SK-N-SH treated with all-trans-retinoic acid at 6 μM for 48 hours (cell line): ENCODE measurements around the gene PSMB10.
"Not testable (repeated sequence)": the region's sequence is repeated elsewhere in the genome, so short reads cannot be mapped to it uniquely, and the experiment has no call there.

Source experiments
- ATAC-seq: fragments of 200-7000 bp; cut with Tn5 transposase; 3 replicates; pipeline ENCODE4 v1.9.1; 2020; ENCODE audit warnings: mild to moderate bottlenecking, moderate library complexity
- ARNTL ChIP-seq: fragments of 450-650 bp; formaldehyde crosslinking; IDR thresholded peaks from 2 replicates; pipeline ENCODE4 v1.5.0; 2020; ENCODE audit warnings: low read depth, mild to moderate bottlenecking, moderate library complexity, borderline replicate concordance
- BACH2 ChIP-seq: fragments of 250-450 bp; sonication (Bioruptor Pico); IDR thresholded peaks from 2 replicates; pipeline ENCODE4 v1.9.0; 2021; ENCODE audit warnings: mild to moderate bottlenecking, borderline replicate concordance
- CREB5 ChIP-seq: fragments of 250-450 bp; sonication (Bioruptor Pico); IDR thresholded peaks from 2 replicates; pipeline ENCODE4 v1.5.1; 2020; ENCODE audit warnings: low read depth, mild to moderate bottlenecking, moderate library complexity
- CSDC2 ChIP-seq: fragments of 250-450 bp; sonication (Bioruptor Pico); IDR thresholded peaks from 2 replicates; pipeline ENCODE4 v1.5.0; 2020; ENCODE audit warnings: mild to moderate bottlenecking, moderate library complexity
- CSRNP3 ChIP-seq: fragments of 250-450 bp; sonication (Bioruptor Pico); IDR thresholded peaks from 2 replicates; pipeline ENCODE4 v1.5.1; 2021; ENCODE audit warnings: mild to moderate bottlenecking, moderate library complexity
- GLIS3 ChIP-seq: fragments of 250-450 bp; sonication (Bioruptor Pico); IDR thresholded peaks from 2 replicates; pipeline ENCODE4 v1.5.0; 2020; ENCODE audit warnings: mild to moderate bottlenecking, moderate library complexity
- OSR1 ChIP-seq: fragments of 250-450 bp; sonication (Bioruptor Pico); IDR thresholded peaks from 2 replicates; pipeline ENCODE4 v1.8.0; 2022; ENCODE audit warnings: moderate library complexity, mild to moderate bottlenecking, inconsistent platforms
- PATZ1 ChIP-seq: fragments of 250-450 bp; sonication (Bioruptor Pico); IDR thresholded peaks from 2 replicates; pipeline ENCODE4 v1.8.0; 2020; ENCODE audit warnings: mild to moderate bottlenecking, moderate library complexity, borderline replicate concordance
- POU6F1 ChIP-seq: fragments of 250-450 bp; sonication (Bioruptor Pico); IDR thresholded peaks from 2 replicates; pipeline ENCODE4 v1.8.0; 2021; ENCODE audit warnings: low read depth, mild to moderate bottlenecking, moderate library complexity, borderline replicate concordance
- PPARA ChIP-seq: fragments of 250-450 bp; sonication (Bioruptor Pico); IDR thresholded peaks from 2 replicates; pipeline ENCODE4 v1.5.0; 2020; ENCODE audit warnings: mild to moderate bottlenecking, borderline replicate concordance
- RARB ChIP-seq: fragments of 250-450 bp; sonication (Bioruptor Pico); IDR thresholded peaks from 2 replicates; pipeline ENCODE4 v1.8.0; 2021; ENCODE audit warnings: mild to moderate bottlenecking, moderate library complexity
- SNAI2 ChIP-seq: fragments of 250-450 bp; sonication (Bioruptor Pico); IDR thresholded peaks from 2 replicates; pipeline ENCODE4 v1.5.0; 2020; ENCODE audit warnings: mild to moderate bottlenecking, moderate library complexity
- TCF4 ChIP-seq: fragments of 250-450 bp; sonication (Bioruptor Pico); IDR thresholded peaks from 2 replicates; pipeline ENCODE4 v1.8.0; 2021; ENCODE audit warnings: mild to moderate bottlenecking, moderate library complexity, borderline replicate concordance
- TSHZ2 ChIP-seq: fragments of 250-450 bp; sonication (Bioruptor Pico); IDR thresholded peaks from 2 replicates; pipeline ENCODE4 v1.5.0; 2020; ENCODE audit warnings: mild to moderate bottlenecking, moderate library complexity
- ZC3H10 ChIP-seq: fragments of 250-450 bp; sonication (Bioruptor Pico); IDR thresholded peaks from 2 replicates; pipeline ENCODE4 v1.5.1; 2021; ENCODE audit warnings: mild to moderate bottlenecking, moderate library complexity
- ZFP3 ChIP-seq: fragments of 250-450 bp; sonication (Bioruptor Pico); IDR thresholded peaks from 2 replicates; pipeline ENCODE4 v1.5.0; 2020; ENCODE audit warnings: mild to moderate bottlenecking, moderate library complexity
- ZNF565 ChIP-seq: fragments of 450-650 bp; formaldehyde crosslinking; conservative IDR thresholded peaks from 2 replicates; pipeline ENCODE4 v1.5.0; 2020; ENCODE audit warnings: low read depth, mild to moderate bottlenecking, moderate library complexity

PSMB10 gene

GRCh38 chr16:67939507-67940445 is 3.1 kb upstream of the PSMB10 start (continued):
- TF ChIP-seq POU6F1 (no peak), ZFP3 (CRISPR knock-in tag) (no peak), SNAI2 (no peak)
- TF ChIP-seq, all 23 proteins: peak for 0

GRCh38 chr16:67937713-67938112 is 1.1 kb upstream of the PSMB10 start:
- ATAC-seq = not testable (repeated sequence)

GRCh38 chr16:67936880-67937605 is 393 bp upstream of the PSMB10 start:
- ATAC-seq = no peak
- TF ChIP-seq OSR1 = no peak
- no peak for TF ChIP-seq ARNTL (CRISPR knock-in tag)
- TF ChIP-seq ZFP3 (CRISPR knock-in tag) = no peak
- no peak for TF ChIP-seq ZC3H10 (CRISPR knock-in tag)
- TF ChIP-seq ZNF565 (CRISPR knock-in tag) = no peak
- TF ChIP-seq TCF4 (CRISPR knock-in tag) = no peak
- no peak for TF ChIP-seq PPARA (CRISPR knock-in tag)
- no peak for TF ChIP-seq PATZ1 (CRISPR knock-in tag)
- TF ChIP-seq CREB5 (CRISPR knock-in tag) = no peak
- no peak for TF ChIP-seq RARB (CRISPR knock-in tag)
- no peak for TF ChIP-seq CSRNP3
- TF ChIP-seq BACH2 = no peak
- TF ChIP-seq CSDC2 (CRISPR knock-in tag) = no peak
- TF ChIP-seq, all 23 proteins: peak for 0

- peak; percentile 92 for ATAC-seq
- TF ChIP-seq RARB (CRISPR knock-in tag) = no peak
- no peak for TF ChIP-seq ZNF565 (CRISPR knock-in tag)
- TF ChIP-seq CSDC2 (CRISPR knock-in tag) = no peak
- no peak for TF ChIP-seq POU6F1
- TF ChIP-seq TSHZ2 = no peak
- no peak for TF ChIP-seq PATZ1 (CRISPR knock-in tag)
- TF ChIP-seq GLIS3 (CRISPR knock-in tag) = no peak
- TF ChIP-seq, all 23 proteins: peak for 0
Observed at GRCh38 chr16:67935402-67936123, 1.1 kb downstream of the PSMB10 start.
